ENCODE results near the gene YTHDC2. TPM values are rescaled to one million over a fixed set of nuclear protein-coding genes. Genes with fewer than 3 reads are reported as not detected.

The YTHDC2 gene
- polyA plus RNA-seq (ENCODE audit: insufficient read length), result 53.4 TPM
- long read RNA-seq, donor 1, partial matches to known transcripts, result 8 of 8 reads
- long read RNA-seq, donor 1, other reads (novel, unspliced or antisense), result 0 of 8 reads
- long read RNA-seq, donor 2, partial matches to known transcripts, result 0 of 1 reads
- long read RNA-seq, donor 2, other reads (novel, unspliced or antisense), result 0 of 1 reads
- long read RNA-seq, donor 3, result 0 reads
- long read RNA-seq, donor 4, full-length matches to known transcripts, result 1 of 1 reads
- long read RNA-seq, donor 4, partial matches to known transcripts, result 0 of 1 reads
- long read RNA-seq, donor 4, other reads (novel, unspliced or antisense), result 0 of 1 reads
- long read RNA-seq, donor 5, result 0 reads
- long read RNA-seq, donor 6, result 0 reads
- long read RNA-seq, donor 7, partial matches to known transcripts, result 0 of 1 reads
- long read RNA-seq, donor 7, other reads (novel, unspliced or antisense), result 0 of 1 reads
- long read RNA-seq, donor 8, partial matches to known transcripts, result 0 of 1 reads
- long read RNA-seq, donor 8, other reads (novel, unspliced or antisense), result 0 of 1 reads

GRCh38 chr5:113513384-113514288, at the start of gene YTHDC2:
Gene YTHDC2 (plus strand): TSS chr5:113513694. CDS start chr5:113513896, 202 bp downstream.
- DNase-seq, result peak; percentile 84

- no peak for DNase-seq
Observed at GRCh38 chr5:113474100-113474728, 39.3 kb upstream of the YTHDC2 start.

GRCh38 chr5:113478691-113479090, 34.8 kb upstream of the YTHDC2 start:
- DNase-seq, result no peak

- DNase-seq, result no peak
Observed at GRCh38 chr5:113480243-113480642, 33.3 kb upstream of the YTHDC2 start.

- DNase-seq, result peak; percentile 32
Observed at GRCh38 chr5:113487416-113487780, 26.1 kb upstream of the YTHDC2 start.

- peak; percentile 78 for DNase-seq
Observed at GRCh38 chr5:113487781-113488644, 25.5 kb upstream of the YTHDC2 start, which contains the start of gene MCC. Gene MCC (minus strand): TSS chr5:113488453.

- no peak for DNase-seq
Observed at GRCh38 chr5:113488645-113489184, 24.8 kb upstream of the YTHDC2 start.

- no peak for DNase-seq
Observed at GRCh38 chr5:113489299-113489698, 24.2 kb upstream of the YTHDC2 start.

- DNase-seq, result no peak
Observed at GRCh38 chr5:113490317-113490716, 23.2 kb upstream of the YTHDC2 start.

GRCh38 chr5:113491022-113491421, 22.5 kb upstream of the YTHDC2 start:
- DNase-seq, result no peak

GRCh38 chr5:113493446-113493845, 20.0 kb upstream of the YTHDC2 start:
- DNase-seq, result no peak

GRCh38 chr5:113495422-113495841, 18.1 kb upstream of the YTHDC2 start:
- DNase-seq, result no peak

- no peak for DNase-seq
Observed at GRCh38 chr5:113502073-113502472, 11.4 kb upstream of the YTHDC2 start.

GRCh38 chr5:113503146-113503545, 10.3 kb upstream of the YTHDC2 start:
- DNase-seq, result no peak

GRCh38 chr5:113505181-113505580, 8.3 kb upstream of the YTHDC2 start:
- no peak for DNase-seq

GRCh38 chr5:113507601-113508000, 5.9 kb upstream of the YTHDC2 start:
- no peak for DNase-seq

GRCh38 chr5:113508756-113509155, 4.7 kb upstream of the YTHDC2 start:
- no peak for DNase-seq

- DNase-seq, result no peak
Observed at GRCh38 chr5:113510836-113511451, 2.5 kb upstream of the YTHDC2 start.

GRCh38 chr5:113512341-113512740, 1.2 kb upstream of the YTHDC2 start:
- DNase-seq, result no peak

GRCh38 chr5:113514289-113514635, 768 bp downstream of the YTHDC2 start:
- no peak for DNase-seq

- DNase-seq, result no peak
Observed at GRCh38 chr5:113518884-113519283, 5.4 kb downstream of the YTHDC2 start.
